Mesothelial cell of epicardium (in vitro differentiated cells): ENCODE results near the gene PRDM16. TPM values are rescaled to one million over a fixed set of nuclear protein-coding genes. Genes with fewer than 3 reads are reported as not detected.
"Not testable (repeated sequence)": the region's sequence is repeated elsewhere in the genome, so short reads cannot be mapped to it uniquely, and the experiment has no call there.

Experiments
- DNase-seq, 2 experiments: peaks; one replicate each; pipeline ENCODE4 v3.0.0; 2021; ENCODE audit warnings: low spot score in 2 of 2; ENCODE audit not compliant: unreplicated experiment in 2 of 2
- H3K27ac Mint-ChIP-seq: 2 replicates; pipeline ENCODE4 v1.8.0; 2021; ENCODE audit warnings: mixed read lengths
- H3K27me3 Mint-ChIP-seq: 2 replicates; pipeline ENCODE4 v1.8.0; 2021; ENCODE audit warnings: low read depth, mixed read lengths
- H3K36me3 Mint-ChIP-seq: 2 replicates; pipeline ENCODE4 v1.8.0; 2021; ENCODE audit warnings: mixed read lengths
- H3K4me1 Mint-ChIP-seq: 2 replicates; pipeline ENCODE4 v1.8.0; 2021; ENCODE audit warnings: mixed read lengths
- H3K4me3 Mint-ChIP-seq: 2 replicates; pipeline ENCODE4 v1.8.0; 2021; ENCODE audit warnings: mild to moderate bottlenecking, moderate library complexity, mixed read lengths
- H3K9me3 Mint-ChIP-seq: 2 replicates; pipeline ENCODE4 v1.8.0; 2021; ENCODE audit warnings: mixed read lengths
- CTCF ChIP-seq: fragments of 200-600 bp; sonication (generic); IDR thresholded peaks from one replicate; pipeline ENCODE4 v1.5.0; 2021; ENCODE audit warnings: antibody characterized with exemption; ENCODE audit not compliant: unreplicated experiment
- total RNA-seq: library from RNA; stranded (reverse); gene quantifications from 3 replicates; pipeline ENCODE4 v1.2.1, GENCODE V29; 2021

The PRDM16 gene
- total RNA-seq, 1 donor from 2014 or later, result 1.4 TPM

GRCh38 chr1:3162322-3162882, 93.4 kb downstream of the PRDM16 start:
- Mint-ChIP-seq H3K9me3 (no peaks in the 10 kb centered on the region), H3K4me3 (no peak overlapping the region), H3K36me3 (no peaks in the 10 kb centered on the region), H3K4me1 (no peaks in the 10 kb centered on the region), H3K27me3 (peaks cover 11% of the 10 kb centered on the region), H3K27ac (no peak overlapping the region)
- no peak for DNase-seq
- no peak for TF ChIP-seq CTCF

- H3K4me3 Mint-ChIP-seq, result no peak overlapping the region
- no peaks in the 10 kb centered on the region for H3K4me1 Mint-ChIP-seq
- H3K27ac Mint-ChIP-seq, result no peak overlapping the region
- H3K36me3 Mint-ChIP-seq, result no peaks in the 10 kb centered on the region
- no peak for DNase-seq
- H3K9me3 Mint-ChIP-seq, result no peaks in the 10 kb centered on the region
- TF ChIP-seq CTCF, result no peak
- peaks cover 11% of the 10 kb centered on the region for H3K27me3 Mint-ChIP-seq
These were observed 94.4 kb downstream of the PRDM16 start for GRCh38 chr1:3163356-3163755.

GRCh38 chr1:3164671-3165070, 95.7 kb downstream of the PRDM16 start:
- TF ChIP-seq CTCF, result no peak
- Mint-ChIP-seq H3K9me3 (no peaks in the 10 kb centered on the region), H3K27me3 (peaks cover 11% of the 10 kb centered on the region), H3K27ac (no peak overlapping the region), H3K4me3 (no peak overlapping the region), H3K36me3 (no peaks in the 10 kb centered on the region), H3K4me1 (peaks cover under 1% of the 10 kb centered on the region)
- no peak for DNase-seq

GRCh38 chr1:3165189-3165588, 96.2 kb downstream of the PRDM16 start:
- H3K27me3 Mint-ChIP-seq, result peaks cover 11% of the 10 kb centered on the region
- H3K4me3 Mint-ChIP-seq, H3K27ac Mint-ChIP-seq, H3K4me1 Mint-ChIP-seq, DNase-seq, H3K36me3 Mint-ChIP-seq, H3K9me3 Mint-ChIP-seq: not testable (repeated sequence)

GRCh38 chr1:3166206-3166918, 97.4 kb downstream of the PRDM16 start:
- Mint-ChIP-seq H3K27ac (no peak overlapping the region), H3K4me3 (no peak overlapping the region), H3K36me3 (no peaks in the 10 kb centered on the region), H3K9me3 (no peaks in the 10 kb centered on the region), H3K4me1 (peaks cover 14% of the 10 kb centered on the region), H3K27me3 (peaks cover 9% of the 10 kb centered on the region)
- no peak for DNase-seq
- TF ChIP-seq CTCF, result no peak

GRCh38 chr1:3167255-3167654, 98.3 kb downstream of the PRDM16 start:
- Mint-ChIP-seq H3K27me3 (peaks cover 7% of the 10 kb centered on the region), H3K27ac (no peak overlapping the region), H3K4me3 (no peak overlapping the region), H3K4me1 (peaks cover 16% of the 10 kb centered on the region), H3K9me3 (no peaks in the 10 kb centered on the region), H3K36me3 (no peaks in the 10 kb centered on the region)
- no peak for TF ChIP-seq CTCF
- no peak for DNase-seq
